GM10266 (cell line): ENCODE data around the gene NUDT16.
"Not testable (repeated sequence)": the region's sequence is repeated elsewhere in the genome, so short reads cannot be mapped to it uniquely, and the experiment has no call there.

ENCODE experiments used
- DNase-seq: peaks from one replicate; pipeline ENCODE4 v3.0.0; 2012; ENCODE audit errors: extremely low spot score
- CTCF ChIP-seq: IDR thresholded peaks from 2 replicates; pipeline ENCODE4 v1.5.1; 2012; ENCODE audit warnings: mild to moderate bottlenecking, low read depth; ENCODE audit not compliant: control insufficient read depth, insufficient read depth; ENCODE audit errors: missing control alignments

The NUDT16 gene

DNA sequence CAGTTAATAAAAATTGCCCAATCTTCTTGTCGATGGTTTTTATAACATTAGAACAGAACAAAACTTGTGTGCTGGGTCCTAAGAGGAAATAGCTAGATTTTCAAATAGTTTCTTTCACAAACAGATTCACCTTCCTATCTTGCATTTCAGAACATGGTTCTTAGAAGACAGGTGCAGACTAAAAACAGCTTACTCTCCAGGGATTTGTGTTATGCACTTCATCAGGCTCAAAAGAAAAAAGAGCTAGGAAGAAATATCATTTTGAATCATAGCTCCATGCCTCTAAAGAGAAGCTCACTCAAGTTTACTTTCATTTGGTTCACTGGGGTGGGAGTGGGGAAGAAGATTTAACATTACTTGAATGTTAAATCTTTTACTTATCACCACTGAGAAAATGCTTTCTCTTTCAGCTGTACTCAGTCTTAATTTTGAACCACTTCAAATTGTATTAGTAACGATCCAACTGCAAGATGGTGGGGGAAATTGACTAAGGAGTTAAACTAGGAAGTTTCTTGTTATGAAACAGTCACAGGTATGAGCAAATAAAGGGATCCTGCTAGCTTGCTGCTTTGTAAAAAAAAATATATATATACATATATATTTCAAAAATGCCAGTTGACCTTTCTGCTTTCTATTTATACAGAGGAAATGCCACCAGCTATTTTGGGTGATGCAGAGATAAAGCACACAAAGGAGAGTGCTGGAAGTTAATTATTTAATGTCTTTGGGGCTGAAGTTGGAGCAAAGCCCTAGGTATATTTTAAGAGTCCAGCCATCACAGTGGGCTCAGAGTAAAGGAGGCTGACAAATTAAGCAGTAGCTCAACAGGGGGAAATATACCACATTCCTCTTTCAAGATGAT, 28.3 kb upstream of the NUDT16 start:
- DNase-seq = no peak
- no peak for TF ChIP-seq CTCF

- no peak for TF ChIP-seq CTCF
- no peak for DNase-seq
These were observed 27.6 kb upstream of the NUDT16 start for GRCh38 chr3:131353986-131354385.

DNA sequence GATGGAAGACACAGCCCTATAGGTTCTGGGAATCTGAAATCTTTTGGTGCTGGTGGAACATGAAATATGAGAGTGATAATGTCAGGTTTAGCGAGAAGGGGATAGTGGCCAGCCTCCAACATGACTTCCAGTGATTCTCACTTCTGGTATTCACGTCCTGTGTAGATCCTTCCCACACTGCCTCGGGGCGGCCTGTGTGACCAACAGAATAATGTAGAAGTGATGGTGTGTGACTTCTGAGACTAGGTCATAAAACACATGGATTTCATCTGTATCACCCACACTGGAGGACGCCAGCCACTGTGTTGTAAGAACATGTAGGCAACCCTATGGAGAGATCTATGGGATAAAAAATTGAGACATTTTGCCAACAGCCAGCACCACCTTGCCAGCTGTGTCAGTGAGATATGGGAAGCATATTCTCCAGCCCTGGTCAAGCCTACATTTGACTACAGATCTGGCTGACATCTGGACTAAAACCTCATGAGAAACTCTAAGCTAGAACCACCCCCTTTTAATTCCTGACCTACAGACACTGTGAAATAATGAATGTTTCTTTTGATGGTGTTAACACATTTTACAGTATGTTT, 25.5 kb upstream of the NUDT16 start:
- DNase-seq = no peak
- no peak for TF ChIP-seq CTCF

GRCh38 chr3:131357275-131357674, 24.3 kb upstream of the NUDT16 start:
- no peak for DNase-seq
- no peak for TF ChIP-seq CTCF

DNA sequence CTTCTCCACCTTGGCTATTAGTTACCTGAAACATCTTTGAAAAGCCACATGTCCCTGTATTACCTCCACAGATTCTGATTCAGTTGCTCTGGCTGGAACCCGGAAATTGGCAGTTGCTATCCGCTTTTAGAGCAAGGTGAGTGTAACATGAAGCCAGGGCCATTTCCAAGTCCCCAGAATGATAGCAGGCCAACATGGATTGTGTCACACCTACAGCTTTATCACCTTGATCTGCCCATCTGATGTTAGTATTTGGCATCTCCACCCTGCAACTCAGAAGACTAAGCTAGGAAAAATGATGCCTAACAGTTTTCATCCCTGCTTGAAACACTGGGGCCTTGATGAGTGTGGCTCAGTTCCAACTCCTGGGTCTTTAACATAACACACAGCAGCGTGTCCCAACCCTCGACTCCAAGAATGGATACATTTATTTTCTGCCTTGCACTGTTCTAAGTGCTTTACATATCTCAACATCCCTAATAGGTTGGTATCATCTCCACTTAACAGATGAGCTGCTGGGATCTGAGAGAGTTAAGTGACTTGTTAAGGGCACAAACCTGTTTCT, 21.3 kb upstream of the NUDT16 start:
- no peak for DNase-seq
- TF ChIP-seq CTCF = no peak

- not testable (repeated sequence) for DNase-seq
These were observed 20.5 kb upstream of the NUDT16 start for GRCh38 chr3:131361066-131361463.

DNA sequence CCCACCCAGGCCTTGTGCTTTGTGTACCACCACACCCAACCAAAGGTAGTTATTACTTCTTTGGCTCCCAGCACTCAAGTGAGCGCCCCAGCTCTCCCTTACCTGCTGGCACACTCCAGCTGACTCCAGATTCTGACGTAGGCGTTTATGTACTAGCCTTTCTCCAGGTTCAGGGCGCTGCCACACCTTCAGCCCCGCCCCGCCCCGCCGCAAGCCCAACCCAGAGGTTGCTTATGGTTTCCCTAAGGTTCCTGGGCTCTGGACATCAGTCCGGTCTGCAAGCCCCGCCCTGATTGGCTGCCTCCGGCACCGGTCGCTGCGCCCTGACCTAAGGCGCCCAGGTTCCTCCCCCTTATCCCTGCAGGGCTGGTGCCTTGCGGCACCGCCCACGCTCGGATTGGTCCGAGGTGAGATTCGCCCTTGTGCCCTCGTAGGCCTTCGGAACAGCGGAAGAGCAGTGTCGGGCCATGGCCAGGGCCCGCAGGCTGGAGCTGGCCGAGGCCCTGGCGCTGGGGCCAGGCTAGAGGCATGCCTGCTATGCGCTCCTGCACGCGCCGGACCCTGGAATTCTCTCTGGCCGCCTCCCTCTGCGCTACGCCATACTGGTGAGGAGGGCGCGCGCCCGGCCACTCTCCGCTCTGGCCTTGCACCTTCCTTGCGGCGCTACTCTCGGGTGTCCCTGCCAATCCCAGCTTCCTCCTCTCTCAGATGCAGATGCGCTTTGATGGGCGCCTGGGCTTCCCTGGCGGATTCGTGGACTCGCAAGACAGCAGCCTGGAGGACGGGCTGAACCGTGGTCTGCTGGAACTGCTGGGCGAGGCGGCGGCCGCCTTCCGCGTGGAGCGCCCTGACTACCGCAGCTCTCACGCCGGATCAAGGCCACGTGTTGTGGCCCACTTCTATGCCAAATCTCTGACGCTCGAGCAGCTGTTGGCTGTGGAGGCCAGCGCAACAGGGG, 19.8 kb upstream of the NUDT16 start:
- peak; percentile 84 for DNase-seq
- no peak for TF ChIP-seq CTCF
